H1 (cell line): ENCODE data around the gene UBQLN1. TPM values are rescaled to one million over a fixed set of nuclear protein-coding genes. Genes with fewer than 3 reads are reported as not detected.

Experiments used
- ASH2L ChIP-seq: fragments of 200-600, 300-600 bp; sonication (generic); IDR thresholded peaks from one replicate; pipeline ENCODE4 v1.7.1; 2017; ENCODE audit warnings: low read length
- CHD7 ChIP-seq: fragments of 300-600 bp; sonication (generic); IDR thresholded peaks from 2 replicates; pipeline ENCODE4 v1.7.1; 2012; ENCODE audit warnings: low read length, moderate library complexity, mild to moderate bottlenecking, inconsistent platforms; ENCODE audit not compliant: insufficient replicate concordance
- SIRT6 ChIP-seq: IDR thresholded peaks from one replicate; pipeline ENCODE4 v1.7.1; 2012; ENCODE audit warnings: low read length, inconsistent platforms
- polyA plus RNA-seq, 7 experiments: library from polyadenylated mRNA; depleted of rRNA in 3 of 7; stranded (reverse) in 5 of 7; unstranded in 2 of 7; fragments of >200 nt in 5 of 7; fragments of 200-250 nt in 2 of 7; gene quantifications; 1 replicate in 5 of 7; 2 replicates in 1 of 7; 4 replicates in 1 of 7; pipeline versions ENCODE4 v1.2.1 to v1.2.3, GENCODE V29; 2011 to 2013; ENCODE audit warnings: missing spikeins in 2 of 7, mixed read lengths in 2 of 7
- total RNA-seq: library from RNA; stranded (reverse); fragmentation: NEBNext Ultra II Directional; extraction: Animal tissue kit (Norgen Biotek cat#: 25700); gene quantifications from 2 replicates; pipeline ENCODE4 v1.2.1, GENCODE V29; 2021

Gene UBQLN1
- total and polyA plus RNA-seq, 2 of the 8 experiments (the other 6 are each of a cell fraction or from before 2014, with no cell fraction given), result 62.4 to 105 TPM

GRCh38 chr9:83633255-83633654 lies 74.5 kb downstream of the UBQLN1 start (continued):
- TF ChIP-seq CHD7, result no peak
- no peak for TF ChIP-seq SIRT6
- no peak for TF ChIP-seq ASH2L
- TF ChIP-seq, all 59 proteins: peak for 0
